WTC11 (cell line): Measurements from ENCODE around the gene NDST3.

Experiments
- CREB1 ChIP-seq: sonication (generic); formaldehyde crosslinking; IDR thresholded peaks from 2 replicates; pipeline ENCODE4 v1.8.0; 2023; ENCODE audit warnings: mild to moderate bottlenecking, missing genetic modification reagents
- CTCF ChIP-seq: fragments of 200-600 bp; IDR thresholded peaks from 2 replicates; pipeline ENCODE4 v1.8.0; 2022; ENCODE audit warnings: antibody characterized with exemption
- FOXP1 ChIP-seq: sonication (generic); formaldehyde crosslinking; IDR thresholded peaks from 2 replicates; pipeline ENCODE4 v1.8.0; 2022; ENCODE audit warnings: missing genetic modification reagents, mild to moderate bottlenecking, moderate library complexity, borderline replicate concordance
- HMGXB4 ChIP-seq: sonication (generic); formaldehyde crosslinking; IDR thresholded peaks from 2 replicates; pipeline ENCODE4 v1.8.1; 2023; ENCODE audit warnings: mild to moderate bottlenecking, moderate library complexity, missing genetic modification reagents
- ZNF416 ChIP-seq: fragments of 250-450 bp; sonication (Bioruptor Pico); IDR thresholded peaks from 2 replicates; pipeline ENCODE4 v1.9.0; 2021; ENCODE audit warnings: mild to moderate bottlenecking, inconsistent platforms
- ZNF512 ChIP-seq: sonication (generic); formaldehyde crosslinking; IDR thresholded peaks from 2 replicates; pipeline ENCODE4 v1.8.1; 2022; ENCODE audit warnings: missing genetic modification reagents, borderline replicate concordance
- ZSCAN18 ChIP-seq: fragments of 250-450 bp; sonication (Bioruptor Pico); IDR thresholded peaks from 2 replicates; pipeline ENCODE4 v2.1.2; 2022; ENCODE audit warnings: mild to moderate bottlenecking, moderate library complexity

GRCh38 chr4:118235566-118236120 is 201.4 kb downstream of the NDST3 start:
- TF ChIP-seq CTCF (no peak), ZSCAN18 (CRISPR knock-in tag) (no peak), CREB1 (CRISPR knock-in tag) (no peak), HMGXB4 (CRISPR knock-in tag) (no peak), ZNF416 (no peak), ZNF512 (CRISPR knock-in tag) (no peak), FOXP1 (CRISPR knock-in tag) (no peak)
